Measurements from ENCODE around the gene ITFG1.

Gene ITFG1

GRCh38 chr16:47320546-47321310, 140.1 kb downstream of the ITFG1 start:
- H3K4me1 ChIP-seq (ENCODE audit: insufficient read depth, low read length) = peaks cover 23% of the 10 kb centered on the region
- no peak overlapping the region for H3K27ac ChIP-seq (ENCODE audit: low read depth, low read length)
- no peaks in the 10 kb centered on the region for H3K9me3 ChIP-seq (ENCODE audit: insufficient read depth, low read depth, low read length)
- no peak overlapping the region for H3K9ac ChIP-seq (ENCODE audit: low read depth, low read length)
- H3K36me3 ChIP-seq (ENCODE audit: insufficient read depth, low read length) = no peaks in the 10 kb centered on the region
- no peak overlapping the region for H3K4me3 ChIP-seq (ENCODE audit: low read length)
- H3K27me3 ChIP-seq (ENCODE audit: insufficient read depth, low read length) = no peaks in the 10 kb centered on the region

- no peaks in the 10 kb centered on the region for H3K36me3 ChIP-seq (ENCODE audit: insufficient read depth, low read length)
- no peak overlapping the region for H3K9ac ChIP-seq (ENCODE audit: low read depth, low read length)
- no peak overlapping the region for H3K27ac ChIP-seq (ENCODE audit: low read depth, low read length)
- H3K9me3 ChIP-seq (ENCODE audit: insufficient read depth, low read depth, low read length) = no peaks in the 10 kb centered on the region
- H3K4me1 ChIP-seq (ENCODE audit: insufficient read depth, low read length) = peaks cover 19% of the 10 kb centered on the region
- H3K4me3 ChIP-seq (ENCODE audit: low read length) = no peak overlapping the region
- 82% methylated on average over 7 of the region's 7 CpGs for WGBS
- no peaks in the 10 kb centered on the region for H3K27me3 ChIP-seq (ENCODE audit: insufficient read depth, low read length)
These were observed 143.2 kb downstream of the ITFG1 start for GRCh38 chr16:47317465-47318240.

GRCh38 chr16:47316442-47317015, 144.3 kb downstream of the ITFG1 start:
- Histone ChIP-seq H3K4me3 (ENCODE audit: low read length) (no peak overlapping the region), H3K4me1 (ENCODE audit: insufficient read depth, low read length) (peaks cover 29% of the 10 kb centered on the region), H3K9me3 (ENCODE audit: insufficient read depth, low read depth, low read length) (no peaks in the 10 kb centered on the region), H3K36me3 (ENCODE audit: insufficient read depth, low read length) (no peaks in the 10 kb centered on the region), H3K27ac (ENCODE audit: low read depth, low read length) (no peak overlapping the region), H3K27me3 (ENCODE audit: insufficient read depth, low read length) (no peaks in the 10 kb centered on the region), H3K9ac (ENCODE audit: low read depth, low read length) (no peak overlapping the region)
- WGBS = 88% methylated on average over 2 of the region's 2 CpGs

- H3K27me3 ChIP-seq (ENCODE audit: insufficient read depth, low read length) = no peaks in the 10 kb centered on the region
- no peak overlapping the region for H3K27ac ChIP-seq (ENCODE audit: low read depth, low read length)
- H3K9ac ChIP-seq (ENCODE audit: low read depth, low read length) = no peak overlapping the region
- H3K4me1 ChIP-seq (ENCODE audit: insufficient read depth, low read length) = peaks cover 35% of the 10 kb centered on the region
- no peaks in the 10 kb centered on the region for H3K9me3 ChIP-seq (ENCODE audit: insufficient read depth, low read depth, low read length)
- 34% methylated on average over 8 of the region's 8 CpGs for WGBS
- no peak overlapping the region for H3K4me3 ChIP-seq (ENCODE audit: low read length)
- H3K36me3 ChIP-seq (ENCODE audit: insufficient read depth, low read length) = peaks cover 10% of the 10 kb centered on the region; the same call in 1 of the 2 replicates
These were observed 148.9 kb downstream of the ITFG1 start for GRCh38 chr16:47311738-47312505.

- Histone ChIP-seq H3K9me3 (ENCODE audit: insufficient read depth, low read depth, low read length) (no peaks in the 10 kb centered on the region), H3K9ac (ENCODE audit: low read depth, low read length) (no peak overlapping the region), H3K27ac (ENCODE audit: low read depth, low read length) (no peak overlapping the region), H3K27me3 (ENCODE audit: insufficient read depth, low read length) (no peaks in the 10 kb centered on the region), H3K36me3 (ENCODE audit: insufficient read depth, low read length) (peaks cover 10% of the 10 kb centered on the region; the same call in 1 of the 2 replicates), H3K4me1 (ENCODE audit: insufficient read depth, low read length) (peaks cover 29% of the 10 kb centered on the region), H3K4me3 (ENCODE audit: low read length) (no peak overlapping the region)
- 100% methylated on average over 1 of the region's 1 CpG for WGBS
These were observed 150.1 kb downstream of the ITFG1 start for GRCh38 chr16:47310792-47311211.

GRCh38 chr16:47309581-47310312, 151.1 kb downstream of the ITFG1 start:
- H3K4me3 ChIP-seq (ENCODE audit: low read length) = no peak overlapping the region
- H3K27ac ChIP-seq (ENCODE audit: low read depth, low read length) = no peak overlapping the region

GRCh38 chr16:47308601-47309000, 152.3 kb downstream of the ITFG1 start:
- H3K36me3 ChIP-seq (ENCODE audit: insufficient read depth, low read length) = peaks cover 10% of the 10 kb centered on the region; the same call in 1 of the 2 replicates
- H3K4me1 ChIP-seq (ENCODE audit: insufficient read depth, low read length) = peaks cover 29% of the 10 kb centered on the region
- H3K4me3 ChIP-seq (ENCODE audit: low read length) = no peak overlapping the region
- 94% methylated on average over 3 of the region's 3 CpGs for WGBS
- no peak overlapping the region for H3K9ac ChIP-seq (ENCODE audit: low read depth, low read length)
- no peak overlapping the region for H3K27ac ChIP-seq (ENCODE audit: low read depth, low read length)
- no peaks in the 10 kb centered on the region for H3K9me3 ChIP-seq (ENCODE audit: insufficient read depth, low read depth, low read length)
- no peaks in the 10 kb centered on the region for H3K27me3 ChIP-seq (ENCODE audit: insufficient read depth, low read length)

More at GRCh38 chr16:47309581-47310312, 151.1 kb downstream of the ITFG1 start:
- peaks cover 29% of the 10 kb centered on the region for H3K4me1 ChIP-seq (ENCODE audit: insufficient read depth, low read length)
- H3K9me3 ChIP-seq (ENCODE audit: insufficient read depth, low read depth, low read length) = no peaks in the 10 kb centered on the region
- WGBS = 56% methylated on average over 4 of the region's 4 CpGs
- no peak overlapping the region for H3K9ac ChIP-seq (ENCODE audit: low read depth, low read length)
- peaks cover 10% of the 10 kb centered on the region; the same call in 1 of the 2 replicates for H3K36me3 ChIP-seq (ENCODE audit: insufficient read depth, low read length)
- H3K27me3 ChIP-seq (ENCODE audit: insufficient read depth, low read length) = no peaks in the 10 kb centered on the region

GRCh38 chr16:47304563-47304962, 156.3 kb downstream of the ITFG1 start:
- Histone ChIP-seq H3K27ac (ENCODE audit: low read depth, low read length) (no peak overlapping the region), H3K36me3 (ENCODE audit: insufficient read depth, low read length) (peaks cover 2% of the 10 kb centered on the region; the same call in 1 of the 2 replicates), H3K4me3 (ENCODE audit: low read length) (no peak overlapping the region), H3K9me3 (ENCODE audit: insufficient read depth, low read depth, low read length) (no peaks in the 10 kb centered on the region), H3K4me1 (ENCODE audit: insufficient read depth, low read length) (no peaks in the 10 kb centered on the region; the same call in 1 of the 2 replicates), H3K9ac (ENCODE audit: low read depth, low read length) (no peak overlapping the region), H3K27me3 (ENCODE audit: insufficient read depth, low read length) (no peaks in the 10 kb centered on the region)
- WGBS = 94% methylated on average over 1 of the region's 1 CpG

- H3K9ac ChIP-seq (ENCODE audit: low read depth, low read length) = no peak overlapping the region
- H3K27me3 ChIP-seq (ENCODE audit: insufficient read depth, low read length) = no peaks in the 10 kb centered on the region
- H3K4me1 ChIP-seq (ENCODE audit: insufficient read depth, low read length) = no peaks in the 10 kb centered on the region
- no peaks in the 10 kb centered on the region for H3K36me3 ChIP-seq (ENCODE audit: insufficient read depth, low read length)
- H3K4me3 ChIP-seq (ENCODE audit: low read length) = no peak overlapping the region
- no peak overlapping the region for H3K27ac ChIP-seq (ENCODE audit: low read depth, low read length)
- H3K9me3 ChIP-seq (ENCODE audit: insufficient read depth, low read depth, low read length) = no peaks in the 10 kb centered on the region
- WGBS = 96% methylated on average over 6 of the region's 6 CpGs
These were observed 161.3 kb downstream of the ITFG1 start for GRCh38 chr16:47299587-47299986.

- Histone ChIP-seq H3K36me3 (ENCODE audit: insufficient read depth, low read length) (no peaks in the 10 kb centered on the region), H3K27ac (ENCODE audit: low read depth, low read length) (no peak overlapping the region), H3K9me3 (ENCODE audit: insufficient read depth, low read depth, low read length) (peaks cover 10% of the 10 kb centered on the region), H3K9ac (ENCODE audit: low read depth, low read length) (no peak overlapping the region), H3K4me1 (ENCODE audit: insufficient read depth, low read length) (no peaks in the 10 kb centered on the region), H3K27me3 (ENCODE audit: insufficient read depth, low read length) (no peaks in the 10 kb centered on the region), H3K4me3 (ENCODE audit: low read length) (no peak overlapping the region)
- 83% methylated on average over 3 of the region's 5 CpGs for WGBS
These were observed 175.9 kb downstream of the ITFG1 start for GRCh38 chr16:47284999-47285398.

Data from HUES64 (cell line).